HEK293T (cell line): ENCODE data around the gene CYP19A1.

Experiments
- CTCF ChIA-PET: fragments of 350-600 bp; formaldehyde crosslinking; extraction: SDS; loops from one replicate; lab custom pipeline; 2021; ENCODE audit warnings: antibody characterized with exemption, inconsistent platforms; lab: Yijun Ruan, JAX
- POLR2A ChIA-PET: fragments of 350-600 bp; formaldehyde crosslinking; extraction: SDS; loops from one replicate; lab custom pipeline; 2020; ENCODE audit warnings: antibody characterized with exemption, inconsistent platforms; lab: Yijun Ruan, JAX
- DNase-seq: peaks from one replicate; pipeline ENCODE4 v3.0.0; 2012; ENCODE audit warnings: mixed read lengths; ENCODE audit errors: extremely low spot score
- ARNT ChIP-seq: fragments of 450-650 bp; IDR thresholded peaks from 2 replicates; pipeline ENCODE4 v1.6.1; 2017; ENCODE audit warnings: mild to moderate bottlenecking
- BHLHE40 ChIP-seq: fragments of 450-650 bp; IDR thresholded peaks from 2 replicates; pipeline ENCODE4 v1.6.1; 2016; ENCODE audit warnings: mild to moderate bottlenecking, moderate library complexity, borderline replicate concordance
- CTBP1 ChIP-seq: fragments of 450-650 bp; IDR thresholded peaks from 2 replicates; pipeline ENCODE4 v1.6.1; 2016; ENCODE audit warnings: borderline replicate concordance
- ELF4 ChIP-seq: fragments of 450-650 bp; IDR thresholded peaks from 2 replicates; pipeline ENCODE4 v1.6.1; 2017; ENCODE audit warnings: antibody characterized with exemption
- FOXA1 ChIP-seq: fragments of 450-650 bp; IDR thresholded peaks from 2 replicates; pipeline ENCODE4 v1.6.1; 2016; ENCODE audit warnings: mild to moderate bottlenecking
- FOXK2 ChIP-seq: fragments of 450-650 bp; IDR thresholded peaks from 2 replicates; pipeline ENCODE4 v1.6.1; 2016; ENCODE audit warnings: mild to moderate bottlenecking
- FOXM1 ChIP-seq: fragments of 450-650 bp; IDR thresholded peaks from 2 replicates; pipeline ENCODE4 v1.6.1; 2017; ENCODE audit warnings: mild to moderate bottlenecking, borderline replicate concordance
- HDGF ChIP-seq: fragments of 450-650 bp; IDR thresholded peaks from 2 replicates; pipeline ENCODE4 v1.6.1; 2017; ENCODE audit warnings: antibody characterized with exemption, borderline replicate concordance
- L3MBTL2 ChIP-seq: fragments of 450-650 bp; conservative IDR thresholded peaks from 2 replicates; pipeline ENCODE4 v1.6.1; 2016; ENCODE audit warnings: mild to moderate bottlenecking
- LEF1 ChIP-seq: fragments of 450-650 bp; IDR thresholded peaks from 2 replicates; pipeline ENCODE4 v1.6.1; 2017; ENCODE audit warnings: mild to moderate bottlenecking, borderline replicate concordance
- NFRKB ChIP-seq: fragments of 450-650 bp; IDR thresholded peaks from 2 replicates; pipeline ENCODE4 v1.6.1; 2016; ENCODE audit warnings: mild to moderate bottlenecking, moderate library complexity
- SP1 ChIP-seq: fragments of 450-650 bp; IDR thresholded peaks from 2 replicates; pipeline ENCODE4 v1.6.1; 2017
- SUZ12 ChIP-seq: fragments of 450-650 bp; IDR thresholded peaks from 2 replicates; pipeline ENCODE4 v1.6.1; 2016; ENCODE audit warnings: mild to moderate bottlenecking
- TARDBP ChIP-seq: fragments of 450-650 bp; IDR thresholded peaks from 2 replicates; pipeline ENCODE4 v1.6.1; 2016
- ZNF384 ChIP-seq: fragments of 450-650 bp; IDR thresholded peaks from 2 replicates; pipeline ENCODE4 v1.6.1; 2016
- TF ChIP-seq, protein P1 (sequence below): fragments of 450-650 bp; IDR thresholded peaks from 2 replicates; pipeline ENCODE4 v1.6.1; 2016

Gene CYP19A1

GRCh38 chr15:51172193-51172592 lies 166.2 kb downstream of the CYP19A1 start:
- no peak for DNase-seq
- TF ChIP-seq SP1 = no peak
- no peak for TF ChIP-seq FOXM1
- TF ChIP-seq ELF4 = no peak
- TF ChIP-seq FOXA1 = no peak
- no peak for TF ChIP-seq ZNF384
- no peak for TF ChIP-seq L3MBTL2
- ChIA-PET POLR2A (no interaction called here), CTCF (no interaction called here)

- ChIA-PET POLR2A (no interaction called here), CTCF (interaction anchor here (1.3 kb wide), 1 partner anchor 9 kb away, joined by 20 read pairs; no protein-coding TSS in a partner anchor)
- no peak for DNase-seq
- TF ChIP-seq SUZ12 (no peak), SP1 (no peak), FOXM1 (no peak), BHLHE40 (no peak), LEF1 (no peak), NFRKB (no peak), CTBP1 (no peak), FOXK2 (no peak), ZNF384 (no peak), L3MBTL2 (no peak), HDGF (no peak), ELF4 (no peak), ARNT (no peak), TARDBP (no peak), FOXA1 (no peak)
- TF ChIP-seq, protein P1, sequence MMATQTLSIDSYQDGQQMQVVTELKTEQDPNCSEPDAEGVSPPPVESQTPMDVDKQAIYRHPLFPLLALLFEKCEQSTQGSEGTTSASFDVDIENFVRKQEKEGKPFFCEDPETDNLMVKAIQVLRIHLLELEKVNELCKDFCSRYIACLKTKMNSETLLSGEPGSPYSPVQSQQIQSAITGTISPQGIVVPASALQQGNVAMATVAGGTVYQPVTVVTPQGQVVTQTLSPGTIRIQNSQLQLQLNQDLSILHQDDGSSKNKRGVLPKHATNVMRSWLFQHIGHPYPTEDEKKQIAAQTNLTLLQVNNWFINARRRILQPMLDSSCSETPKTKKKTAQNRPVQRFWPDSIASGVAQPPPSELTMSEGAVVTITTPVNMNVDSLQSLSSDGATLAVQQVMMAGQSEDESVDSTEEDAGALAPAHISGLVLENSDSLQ = no peak
Observed at GRCh38 chr15:51171634-51171932, 166.8 kb downstream of the CYP19A1 start.

GRCh38 chr15:51170882-51171633 lies 167.3 kb downstream of the CYP19A1 start:
- TF ChIP-seq TARDBP (no peak), FOXA1 (no peak), SUZ12 (no peak), ELF4 (no peak), FOXK2 (no peak), ARNT (no peak), ZNF384 (no peak), LEF1 (no peak), HDGF (no peak), L3MBTL2 (no peak), CTBP1 (no peak), SP1 (no peak), BHLHE40 (no peak), NFRKB (no peak), FOXM1 (no peak)
- TF ChIP-seq, protein P1 = no peak
- ChIA-PET POLR2A (no interaction called here), CTCF (interaction anchor here (1.3 kb wide), 1 partner anchor 8 kb away, joined by 20 read pairs; no protein-coding TSS in a partner anchor)
- DNase-seq = no peak

- POLR2A ChIA-PET = no interaction called here
- TF ChIP-seq ZNF384 (no peak), SP1 (no peak), FOXK2 (no peak), ARNT (no peak), FOXM1 (no peak), CTBP1 (no peak), NFRKB (no peak), HDGF (no peak), SUZ12 (no peak), L3MBTL2 (no peak)
- TF ChIP-seq, protein P1 = no peak
- DNase-seq = no peak
- CTCF ChIA-PET = no interaction called here
Observed at GRCh38 chr15:51168700-51169099, 169.7 kb downstream of the CYP19A1 start.

DNA sequence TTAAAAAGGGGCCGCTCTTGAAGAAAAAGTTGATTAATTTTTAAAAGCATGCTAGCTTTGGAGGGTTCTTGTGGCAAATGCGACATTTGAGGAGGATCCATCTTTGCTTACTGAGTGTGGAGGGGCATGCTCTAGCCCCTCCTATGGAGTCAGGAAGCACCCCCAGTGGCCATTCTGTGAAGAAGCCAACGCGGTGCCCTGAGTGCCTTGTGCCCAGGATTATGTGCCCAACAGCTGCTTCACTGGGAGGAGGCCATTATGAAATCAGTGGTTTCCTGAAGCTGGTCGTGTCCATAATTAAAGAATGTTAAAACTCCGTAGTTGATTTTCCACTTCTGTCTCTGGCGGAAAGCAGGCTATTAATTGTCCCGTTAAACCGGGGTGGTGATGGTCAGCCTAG lies 174.6 kb downstream of the CYP19A1 start:
- POLR2A ChIA-PET = no interaction called here
- no peak for TF ChIP-seq FOXA1
- TF ChIP-seq FOXK2 = no peak
- no peak for TF ChIP-seq LEF1
- no peak for TF ChIP-seq CTBP1
- no peak for TF ChIP-seq ZNF384
- TF ChIP-seq ELF4 = no peak
- no peak for TF ChIP-seq L3MBTL2
- TF ChIP-seq FOXM1 = no peak
- no peak for TF ChIP-seq SP1
- TF ChIP-seq NFRKB = no peak
- TF ChIP-seq, protein P1 = no peak
- TF ChIP-seq ARNT = no peak
- no peak for TF ChIP-seq TARDBP
- TF ChIP-seq BHLHE40 = no peak
- TF ChIP-seq HDGF = no peak
- TF ChIP-seq SUZ12 = no peak

More for the DNA sequence above, 174.6 kb downstream of the CYP19A1 start:
- DNase-seq = no peak
- CTCF ChIA-PET = interaction anchor here (1.2 to 3.1 kb wide), 9 partner anchors 26 to 254 kb away, joined by 3 to 27 read pairs (median 5); no protein-coding TSS in a partner anchor
